Measurements from ENCODE around the gene RNASE9.

Gene RNASE9

GRCh38 chr14:20548414-20549158 is 12.3 kb downstream of the RNASE9 start:
- H3K4me3 ChIP-seq (replicated peaks in 1 of 2; ENCODE audit: low read depth in 2 of 2, low read length in 2 of 2) = no peak overlapping the region
- DNase-seq (ENCODE audit: low read depth in 2 of 2) = no peak
- no peak for TF ChIP-seq CTCF (IDR thresholded peaks at IDR 0.05; ENCODE audit: low read depth, low read length)

- no peak for TF ChIP-seq CTCF (IDR thresholded peaks at IDR 0.05; ENCODE audit: low read depth, low read length)
- H3K4me3 ChIP-seq (replicated peaks in 1 of 2; ENCODE audit: low read depth in 2 of 2, low read length in 2 of 2) = no peak overlapping the region
- no peak for DNase-seq (ENCODE audit: low read depth in 2 of 2)
These were observed 14.0 kb downstream of the RNASE9 start for GRCh38 chr14:20546877-20547276.

GRCh38 chr14:20539906-20540305 is 20.9 kb downstream of the RNASE9 start:
- H3K4me3 ChIP-seq (replicated peaks in 1 of 2; ENCODE audit: low read depth in 2 of 2, low read length in 2 of 2) = no peak overlapping the region
- no peak for DNase-seq (ENCODE audit: low read depth in 2 of 2)
- TF ChIP-seq CTCF (IDR thresholded peaks at IDR 0.05; ENCODE audit: low read depth, low read length) = no peak

- TF ChIP-seq CTCF (IDR thresholded peaks at IDR 0.05; ENCODE audit: low read depth, low read length) = peak; percentile 66
- DNase-seq (ENCODE audit: low read depth in 2 of 2) = peak; percentile 51 to 79
- H3K4me3 ChIP-seq (replicated peaks in 1 of 2; ENCODE audit: low read depth in 2 of 2, low read length in 2 of 2) = no peak overlapping the region
These were observed 29.9 kb downstream of the RNASE9 start for GRCh38 chr14:20530771-20531571.

GRCh38 chr14:20529806-20530205 is 31.0 kb downstream of the RNASE9 start:
- TF ChIP-seq CTCF (IDR thresholded peaks at IDR 0.05; ENCODE audit: low read depth, low read length) = no peak
- H3K4me3 ChIP-seq (replicated peaks in 1 of 2; ENCODE audit: low read depth in 2 of 2, low read length in 2 of 2) = no peak overlapping the region
- no peak for DNase-seq (ENCODE audit: low read depth in 2 of 2)

- H3K4me3 ChIP-seq (replicated peaks in 1 of 2; ENCODE audit: low read depth in 2 of 2, low read length in 2 of 2) = no peak overlapping the region
- TF ChIP-seq CTCF (IDR thresholded peaks at IDR 0.05; ENCODE audit: low read depth, low read length) = no peak
- DNase-seq (ENCODE audit: low read depth in 2 of 2) = no peak
These were observed 36.8 kb downstream of the RNASE9 start for GRCh38 chr14:20524027-20524426.
